Testis (tissue), 2 donors: Measurements from ENCODE around the gene C6orf163.

ENCODE experiments used
- POLR2A ChIP-seq: fragments of 450-650 bp; IDR thresholded peaks from one replicate; pipeline ENCODE4 v1.6.1; 2017; ENCODE audit warnings: antibody characterized with exemption, mild to moderate bottlenecking, moderate library complexity
- TF ChIP-seq, protein P1 (sequence below), 3 experiments: fragments of 450-650 bp in 2 of 3; fragments of 200-600 bp in 1 of 3; sonication (generic) in 1 of 3; IDR thresholded peaks; one replicate each; pipeline ENCODE4 v1.5.1; 2016 to 2019; ENCODE audit warnings: antibody characterized with exemption in 3 of 3, mild to moderate bottlenecking in 2 of 3, moderate library complexity in 1 of 3

DNA sequence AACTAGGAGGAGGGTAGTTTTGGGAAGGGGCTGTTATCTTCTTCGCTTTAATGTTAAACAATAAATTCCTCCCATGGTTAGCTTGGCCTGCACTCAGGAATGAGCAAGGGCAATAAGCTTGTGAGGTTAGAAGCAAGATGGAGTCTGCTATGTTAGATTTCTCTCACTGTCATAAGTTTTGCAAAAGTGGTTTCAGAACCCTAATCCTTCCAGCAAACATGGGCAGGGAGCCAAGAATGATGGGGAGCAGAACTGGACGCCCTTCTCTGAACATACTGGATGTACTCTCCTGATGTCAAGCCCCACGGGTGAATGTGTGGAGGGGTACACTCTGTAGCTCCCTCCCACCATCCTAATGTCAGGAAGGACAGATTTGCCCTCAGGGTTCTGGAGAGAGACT is 22.3 kb downstream of the C6orf163 start:
- TF ChIP-seq, protein P1, sequence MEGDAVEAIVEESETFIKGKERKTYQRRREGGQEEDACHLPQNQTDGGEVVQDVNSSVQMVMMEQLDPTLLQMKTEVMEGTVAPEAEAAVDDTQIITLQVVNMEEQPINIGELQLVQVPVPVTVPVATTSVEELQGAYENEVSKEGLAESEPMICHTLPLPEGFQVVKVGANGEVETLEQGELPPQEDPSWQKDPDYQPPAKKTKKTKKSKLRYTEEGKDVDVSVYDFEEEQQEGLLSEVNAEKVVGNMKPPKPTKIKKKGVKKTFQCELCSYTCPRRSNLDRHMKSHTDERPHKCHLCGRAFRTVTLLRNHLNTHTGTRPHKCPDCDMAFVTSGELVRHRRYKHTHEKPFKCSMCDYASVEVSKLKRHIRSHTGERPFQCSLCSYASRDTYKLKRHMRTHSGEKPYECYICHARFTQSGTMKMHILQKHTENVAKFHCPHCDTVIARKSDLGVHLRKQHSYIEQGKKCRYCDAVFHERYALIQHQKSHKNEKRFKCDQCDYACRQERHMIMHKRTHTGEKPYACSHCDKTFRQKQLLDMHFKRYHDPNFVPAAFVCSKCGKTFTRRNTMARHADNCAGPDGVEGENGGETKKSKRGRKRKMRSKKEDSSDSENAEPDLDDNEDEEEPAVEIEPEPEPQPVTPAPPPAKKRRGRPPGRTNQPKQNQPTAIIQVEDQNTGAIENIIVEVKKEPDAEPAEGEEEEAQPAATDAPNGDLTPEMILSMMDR (IDR thresholded peaks at IDR 0.05), result no peak
- no peak for TF ChIP-seq POLR2A
